Karpas-422 (cell line): Measurements from ENCODE around the gene HERC3. TPM values are rescaled to one million over a fixed set of nuclear protein-coding genes. Genes with fewer than 3 reads are reported as not detected.

Source experiments
- DNase-seq: peaks from one replicate; pipeline ENCODE4 v3.0.0-alpha.2; 2015
- H2AFZ ChIP-seq: fragments of 200-600 bp; sonication (generic); 2 replicates; pipeline ENCODE4 v1.6.1; 2014; ENCODE audit warnings: antibody characterized with exemption, low read length, mixed read lengths
- H3K27ac ChIP-seq: fragments of 200-600 bp; sonication (generic); 2 replicates; pipeline ENCODE4 v1.5.1; 2014; ENCODE audit warnings: mild to moderate bottlenecking, low read length, moderate library complexity
- H3K27me3 ChIP-seq: fragments of 200-600 bp; sonication (generic); 2 replicates; pipeline ENCODE4 v1.6.1; 2014; ENCODE audit warnings: low read length, mixed read lengths
- H3K36me3 ChIP-seq: fragments of 200-600 bp; sonication (generic); 2 replicates; pipeline ENCODE4 v1.6.1; 2014; ENCODE audit warnings: low read length, mixed read lengths; ENCODE audit not compliant: insufficient read depth
- H3K4me1 ChIP-seq: fragments of 200-600 bp; sonication (generic); 2 replicates; pipeline ENCODE4 v1.6.1; 2014; ENCODE audit warnings: mild to moderate bottlenecking, low read length, mixed read lengths
- H3K4me2 ChIP-seq: fragments of 200-600 bp; sonication (generic); 2 replicates; pipeline ENCODE4 v1.6.1; 2014; ENCODE audit warnings: low read length, low read depth, mild to moderate bottlenecking; ENCODE audit not compliant: poor library complexity, severe bottlenecking
- H3K4me3 ChIP-seq: fragments of 200-600 bp; sonication (generic); 2 replicates; pipeline ENCODE4 v1.5.1; 2014; ENCODE audit warnings: mild to moderate bottlenecking, antibody characterized with exemption, low read length, mixed read lengths
- H3K79me2 ChIP-seq: fragments of 200-600 bp; sonication (generic); 2 replicates; pipeline ENCODE4 v1.6.1; 2014; ENCODE audit warnings: mild to moderate bottlenecking, low read length, mixed read lengths
- H3K9ac ChIP-seq: fragments of 200-600 bp; sonication (generic); 2 replicates; pipeline ENCODE4 v1.6.0; 2014; ENCODE audit warnings: low read length
- H3K9me2 ChIP-seq: fragments of 200-600 bp; sonication (generic), shearing (Covaris generic); replicated peaks from 2 replicates; pipeline ENCODE4 v1.6.0; 2014; ENCODE audit warnings: mild to moderate bottlenecking, low read length, moderate library complexity; ENCODE audit not compliant: insufficient read depth
- H3K9me3 ChIP-seq: fragments of 300-700, 200-600 bp; sonication (generic); 2 replicates; pipeline ENCODE4 v1.6.1; 2014; ENCODE audit warnings: low read length, mixed read lengths
- H4K20me1 ChIP-seq: fragments of 200-600 bp; sonication (generic); 2 replicates; pipeline ENCODE4 v1.6.1; 2014; ENCODE audit warnings: mild to moderate bottlenecking, antibody characterized with exemption, low read length, low read depth; ENCODE audit not compliant: insufficient read depth
- total RNA-seq: library from RNA; depleted of rRNA; stranded (reverse); fragments of >200 nt; shearing (Covaris generic); gene quantifications from 2 replicates; pipeline ENCODE4 v1.2.3, GENCODE V29; 2014; ENCODE audit warnings: low replicate concordance; rRNA removed

The HERC3 gene
- 8.5 and 12.9 TPM in 2 replicates for total RNA-seq

GRCh38 chr4:88591787-88592599 lies at the start of gene HERC3:
TSS of gene HERC3 (plus strand) at chr4:88592480. CDS start at chr4:88605824, 13,344 bp downstream.
- H3K27ac ChIP-seq = no peak within 1 kb of the TSS
- no peaks in the 10 kb centered on the region for H4K20me1 ChIP-seq
- peak within 1 kb of the TSS; percentile 86 for H3K4me3 ChIP-seq

GRCh38 chr4:88549815-88550214 lies 42.5 kb upstream of the HERC3 start:
- H4K20me1 ChIP-seq = no peaks in the 10 kb centered on the region
- no peaks in the 10 kb centered on the region for H3K4me1 ChIP-seq
- no peak for DNase-seq
- H3K27ac ChIP-seq = no peak overlapping the region
- no peaks in the 10 kb centered on the region for H3K79me2 ChIP-seq
- H3K36me3 ChIP-seq = no peaks in the 10 kb centered on the region
- H3K4me2 ChIP-seq = no peak overlapping the region
- H3K9me3 ChIP-seq = no peaks in the 10 kb centered on the region
- no peak overlapping the region for H3K9ac ChIP-seq
- no peaks in the 10 kb centered on the region for H3K9me2 ChIP-seq
- H3K27me3 ChIP-seq = no peaks in the 10 kb centered on the region
- no peak overlapping the region for H3K4me3 ChIP-seq
- no peak overlapping the region for H2AFZ ChIP-seq

More at GRCh38 chr4:88591787-88592599, at the start of gene HERC3:
- H3K9me2 ChIP-seq = no peaks in the 10 kb centered on the region
- H3K79me2 ChIP-seq = no peaks in the 10 kb centered on the region
- no peaks in the 10 kb centered on the region for H3K9me3 ChIP-seq
- peaks cover 17% of the 10 kb centered on the region for H3K4me1 ChIP-seq
- peak; percentile 94 for DNase-seq
- peak within 1 kb of the TSS; percentile 99 for H2AFZ ChIP-seq
- peak within 1 kb of the TSS; percentile 87 for H3K4me2 ChIP-seq
- H3K9ac ChIP-seq = peak within 1 kb of the TSS; percentile 82
- no peaks in the 10 kb centered on the region for H3K27me3 ChIP-seq
- no peaks in the 10 kb centered on the region for H3K36me3 ChIP-seq

GRCh38 chr4:88567591-88567990 lies 24.7 kb upstream of the HERC3 start:
- no peak overlapping the region for H2AFZ ChIP-seq
- H3K4me1 ChIP-seq = no peaks in the 10 kb centered on the region
- H3K4me2 ChIP-seq = no peak overlapping the region
- H3K4me3 ChIP-seq = no peak overlapping the region
- no peaks in the 10 kb centered on the region for H3K27me3 ChIP-seq
- no peak overlapping the region for H3K9ac ChIP-seq
- DNase-seq = no peak
- no peaks in the 10 kb centered on the region for H3K79me2 ChIP-seq
- H3K9me2 ChIP-seq = no peaks in the 10 kb centered on the region
- no peak overlapping the region for H3K27ac ChIP-seq
- H3K9me3 ChIP-seq = no peaks in the 10 kb centered on the region
- no peaks in the 10 kb centered on the region for H3K36me3 ChIP-seq
- no peaks in the 10 kb centered on the region for H4K20me1 ChIP-seq

GRCh38 chr4:88570001-88570400 lies 22.3 kb upstream of the HERC3 start:
- H2AFZ ChIP-seq = no peak overlapping the region
- H3K9ac ChIP-seq = no peak overlapping the region
- no peaks in the 10 kb centered on the region for H4K20me1 ChIP-seq
- no peak for DNase-seq
- H3K4me1 ChIP-seq = no peaks in the 10 kb centered on the region
- no peaks in the 10 kb centered on the region for H3K27me3 ChIP-seq
- no peak overlapping the region for H3K27ac ChIP-seq
- no peak overlapping the region for H3K4me3 ChIP-seq
- H3K79me2 ChIP-seq = no peaks in the 10 kb centered on the region
- no peaks in the 10 kb centered on the region for H3K9me2 ChIP-seq
- no peaks in the 10 kb centered on the region for H3K36me3 ChIP-seq
- H3K9me3 ChIP-seq = no peaks in the 10 kb centered on the region
- no peak overlapping the region for H3K4me2 ChIP-seq

- Histone ChIP-seq H3K9me3 (no peaks in the 10 kb centered on the region), H3K9ac (no peak overlapping the region), H3K4me1 (no peaks in the 10 kb centered on the region), H2AFZ (no peak overlapping the region), H3K9me2 (no peaks in the 10 kb centered on the region), H3K27ac (no peak overlapping the region), H3K4me2 (no peak overlapping the region), H4K20me1 (no peaks in the 10 kb centered on the region), H3K36me3 (no peaks in the 10 kb centered on the region), H3K4me3 (no peak overlapping the region), H3K27me3 (no peaks in the 10 kb centered on the region), H3K79me2 (no peaks in the 10 kb centered on the region)
- no peak for DNase-seq
Observed at GRCh38 chr4:88573276-88573980, 18.9 kb upstream of the HERC3 start.

GRCh38 chr4:88573995-88574394 lies 18.3 kb upstream of the HERC3 start:
- Histone ChIP-seq H3K9me2 (no peaks in the 10 kb centered on the region), H3K4me3 (no peak overlapping the region), H3K4me2 (no peak overlapping the region), H3K9ac (no peak overlapping the region), H3K36me3 (no peaks in the 10 kb centered on the region), H3K27me3 (no peaks in the 10 kb centered on the region), H3K9me3 (no peaks in the 10 kb centered on the region), H4K20me1 (no peaks in the 10 kb centered on the region), H2AFZ (no peak overlapping the region), H3K4me1 (no peaks in the 10 kb centered on the region), H3K79me2 (no peaks in the 10 kb centered on the region), H3K27ac (no peak overlapping the region)
- no peak for DNase-seq

- Histone ChIP-seq H3K9me2 (no peaks in the 10 kb centered on the region), H2AFZ (no peak overlapping the region), H3K4me2 (no peak overlapping the region), H4K20me1 (no peaks in the 10 kb centered on the region), H3K4me1 (no peaks in the 10 kb centered on the region), H3K36me3 (no peaks in the 10 kb centered on the region), H3K9me3 (no peaks in the 10 kb centered on the region), H3K27ac (no peak overlapping the region), H3K4me3 (no peak overlapping the region), H3K9ac (no peak overlapping the region), H3K27me3 (no peaks in the 10 kb centered on the region), H3K79me2 (no peaks in the 10 kb centered on the region)
- no peak for DNase-seq
Observed at GRCh38 chr4:88575186-88575585, 17.1 kb upstream of the HERC3 start.

GRCh38 chr4:88582493-88582892 lies 9.8 kb upstream of the HERC3 start:
- DNase-seq = no peak
- Histone ChIP-seq H3K4me3 (no peak overlapping the region), H3K79me2 (no peaks in the 10 kb centered on the region), H3K9ac (no peak overlapping the region), H3K27me3 (no peaks in the 10 kb centered on the region), H3K4me1 (no peaks in the 10 kb centered on the region), H2AFZ (no peak overlapping the region), H3K27ac (no peak overlapping the region), H3K9me2 (no peaks in the 10 kb centered on the region), H4K20me1 (no peaks in the 10 kb centered on the region), H3K4me2 (no peak overlapping the region), H3K9me3 (no peaks in the 10 kb centered on the region), H3K36me3 (no peaks in the 10 kb centered on the region)
